NT2/D1 (cell line): ENCODE results near the gene ZNF805.

Source experiments
- DNase-seq: peaks from one replicate; pipeline ENCODE4 v3.0.0-alpha.2; 2011; ENCODE audit warnings: low read depth, low spot score
- H3K27me3 ChIP-seq: 2 replicates; pipeline ENCODE4 v1.6.0; 2011; ENCODE audit warnings: mild to moderate bottlenecking; ENCODE audit not compliant: insufficient read length, insufficient read depth
- H3K36me3 ChIP-seq: 2 replicates; pipeline ENCODE4 v1.6.1; 2011; ENCODE audit warnings: mild to moderate bottlenecking, low read length, mixed read lengths; ENCODE audit not compliant: insufficient read depth, insufficient read length
- H3K4me1 ChIP-seq: 2 replicates; pipeline ENCODE4 v1.5.1; 2011; ENCODE audit not compliant: insufficient read depth, insufficient read length
- H3K4me3 ChIP-seq: 2 replicates; pipeline ENCODE4 v1.5.1; 2011; ENCODE audit warnings: low read depth; ENCODE audit not compliant: insufficient read length
- H3K9ac ChIP-seq: 2 replicates; pipeline ENCODE4 v1.6.0; 2011; ENCODE audit warnings: low read depth; ENCODE audit not compliant: insufficient read length
- H3K9me3 ChIP-seq: 2 replicates; pipeline ENCODE4 v1.5.1; 2011; ENCODE audit warnings: mild to moderate bottlenecking, low read length; ENCODE audit not compliant: insufficient read depth
- SUZ12 ChIP-seq: IDR thresholded peaks from 2 replicates; pipeline ENCODE4 v1.6.1; 2011; ENCODE audit not compliant: insufficient read length, insufficient read depth; ENCODE audit errors: extremely low read depth
- YY1 ChIP-seq: IDR thresholded peaks from 2 replicates; pipeline ENCODE4 v1.6.1; 2011; ENCODE audit not compliant: insufficient read length, insufficient read depth
- ZNF274 ChIP-seq: IDR thresholded peaks from 2 replicates; pipeline ENCODE4 v1.6.1; 2011; ENCODE audit warnings: mild to moderate bottlenecking, low read depth, low read length

Gene ZNF805

DNA sequence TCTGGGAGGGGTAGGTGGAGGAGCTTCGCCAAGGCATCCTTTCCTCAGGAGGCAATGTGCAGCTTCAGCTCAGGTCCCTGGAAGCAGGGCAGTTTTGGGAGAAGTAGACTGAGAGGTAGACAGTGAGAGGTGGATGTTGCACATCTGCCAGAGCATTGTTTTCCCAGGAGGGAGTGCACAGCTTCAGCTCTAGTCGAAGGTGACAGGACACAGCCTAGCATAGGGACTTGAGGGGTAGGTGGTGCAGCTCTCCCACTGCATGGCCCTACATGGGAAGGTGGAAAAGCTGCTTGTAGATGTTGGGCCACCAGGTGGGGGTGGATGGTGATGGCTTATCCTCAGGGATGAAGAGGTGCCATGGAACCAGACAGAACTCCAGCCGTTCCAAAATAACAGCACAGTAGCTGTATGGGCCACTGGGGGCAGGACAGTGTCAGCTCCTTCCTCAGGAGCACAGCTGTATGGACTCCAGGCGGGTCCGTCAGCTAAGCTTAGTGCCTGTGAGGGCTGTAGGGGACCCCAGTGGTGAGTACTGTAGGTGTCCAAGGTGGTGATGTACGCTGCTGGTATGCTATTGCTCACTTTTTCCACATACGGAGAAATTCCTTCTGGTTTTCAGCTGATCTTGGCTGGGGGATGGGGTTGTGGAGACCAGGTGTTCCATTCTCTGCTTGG, 62.4 kb downstream of the ZNF805 start:
- H3K4me3 ChIP-seq, result no peak overlapping the region
- no peak overlapping the region for H3K9ac ChIP-seq
- no peak for TF ChIP-seq SUZ12
- TF ChIP-seq ZNF274, result no peak
- TF ChIP-seq YY1, result no peak
- H3K36me3 ChIP-seq, result peaks cover 21% of the 10 kb centered on the region
- peaks cover 7% of the 10 kb centered on the region for H3K4me1 ChIP-seq
- no peaks in the 10 kb centered on the region for H3K27me3 ChIP-seq
- DNase-seq, result no peak
- no peaks in the 10 kb centered on the region for H3K9me3 ChIP-seq
